DOHH2 (cell line): ENCODE data around the gene HIPK2.

Source experiments
- H3F3A ChIP-seq: fragments of 200-600 bp; sonication (generic), shearing (Covaris generic); 2 replicates; pipeline ENCODE4 v1.6.0; 2016; ENCODE audit warnings: antibody characterized with exemption, mild to moderate bottlenecking; ENCODE audit not compliant: control insufficient read depth, insufficient read depth
- H3K27ac ChIP-seq: fragments of 200-600 bp; sonication (generic); 2 replicates; pipeline ENCODE4 v1.5.1; 2014; ENCODE audit warnings: low read depth, mild to moderate bottlenecking, low read length, moderate library complexity
- H3K27me3 ChIP-seq: fragments of 200-600 bp; sonication (generic); 2 replicates; pipeline ENCODE4 v1.6.1; 2014; ENCODE audit warnings: mild to moderate bottlenecking, low read length, mixed read lengths; ENCODE audit not compliant: control insufficient read depth
- H3K36me3 ChIP-seq: fragments of 200-600 bp; sonication (generic); 2 replicates; pipeline ENCODE4 v1.6.1; 2014; ENCODE audit warnings: mild to moderate bottlenecking, low read length, moderate library complexity, mixed read lengths; ENCODE audit not compliant: control insufficient read depth
- H3K4me1 ChIP-seq: fragments of 200-600 bp; sonication (generic); 2 replicates; pipeline ENCODE4 v1.6.1; 2014; ENCODE audit warnings: mild to moderate bottlenecking, low read length, mixed read lengths; ENCODE audit not compliant: control insufficient read depth
- H3K4me2 ChIP-seq: fragments of 200-600 bp; sonication (generic); 2 replicates; pipeline ENCODE4 v1.6.0; 2014; ENCODE audit warnings: mild to moderate bottlenecking, low read length, moderate library complexity
- H3K4me3 ChIP-seq: fragments of 200-600 bp; sonication (generic); 2 replicates; pipeline ENCODE4 v1.5.1; 2014; ENCODE audit warnings: mild to moderate bottlenecking, low read length, mixed read lengths
- H3K79me2 ChIP-seq: fragments of 200-600 bp; sonication (generic); 2 replicates; pipeline ENCODE4 v1.6.1; 2014; ENCODE audit warnings: mild to moderate bottlenecking, low read length, mixed read lengths; ENCODE audit not compliant: control insufficient read depth
- H3K9me2 ChIP-seq: fragments of 200-600 bp; sonication (generic); replicated peaks from 2 replicates; pipeline ENCODE4 v1.6.1; 2014; ENCODE audit warnings: mild to moderate bottlenecking, low read length, mixed read lengths; ENCODE audit not compliant: control insufficient read depth
- H3K9me3 ChIP-seq: fragments of 200-600 bp; sonication (generic); 2 replicates; pipeline ENCODE4 v1.6.1; 2014; ENCODE audit warnings: antibody characterized with exemption, low read length, mixed read lengths; ENCODE audit not compliant: control insufficient read depth, insufficient read depth
- H4K20me1 ChIP-seq: fragments of 200-600 bp; sonication (generic); 2 replicates; pipeline ENCODE4 v1.6.0; 2014; ENCODE audit warnings: low read depth, mild to moderate bottlenecking, antibody characterized with exemption, low read length, moderate library complexity; ENCODE audit not compliant: control insufficient read depth, insufficient read depth
- EZH2phosphoT487 ChIP-seq: fragments of 200-600 bp; sonication (generic); IDR thresholded peaks from 2 replicates; pipeline ENCODE4 v1.6.1; 2017; ENCODE audit warnings: borderline replicate concordance, mild to moderate bottlenecking, antibody characterized with exemption, low read length, moderate library complexity, mixed read lengths
- TF ChIP-seq, protein P1 (sequence below): fragments of 200-600 bp; sonication (generic); IDR thresholded peaks from one replicate; pipeline ENCODE4 v1.5.1; 2014; ENCODE audit warnings: antibody characterized with exemption, mild to moderate bottlenecking, low read depth, low read length; ENCODE audit not compliant: poor library complexity, severe bottlenecking

HIPK2 gene

DNA sequence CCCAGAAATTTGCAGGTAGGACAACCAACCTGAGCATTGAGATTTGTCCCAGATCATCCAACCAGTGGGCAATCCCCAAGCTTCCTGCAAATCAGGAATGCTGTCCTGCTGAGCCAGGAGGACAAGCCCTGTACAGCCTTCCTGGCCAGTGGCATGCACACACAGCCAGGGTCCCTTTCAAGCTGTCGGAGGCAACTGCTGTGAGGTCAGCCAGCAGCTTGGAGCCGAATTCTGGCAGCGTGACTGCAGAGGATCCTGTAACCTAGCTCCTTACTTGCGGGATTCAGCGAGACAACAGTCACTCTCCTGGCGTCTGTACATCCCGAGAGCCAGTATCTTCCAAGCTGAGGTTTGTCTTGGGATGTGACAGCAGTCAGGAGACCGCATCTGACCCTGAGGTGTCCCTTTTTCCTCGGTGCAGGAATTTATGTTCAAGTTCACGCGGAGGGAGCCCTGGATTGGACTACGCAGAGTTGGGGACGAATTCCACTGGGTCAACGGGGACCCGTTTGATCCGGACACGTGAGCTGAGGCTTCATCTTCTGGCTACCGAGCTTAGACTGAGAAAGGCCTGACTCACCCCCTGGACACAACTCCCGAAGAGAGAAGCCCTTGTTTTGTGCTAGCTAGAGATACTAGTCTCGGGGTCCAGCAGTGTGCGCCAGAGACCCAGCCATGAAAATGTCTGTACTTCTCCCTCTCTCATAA is 236.0 kb downstream of the HIPK2 start:
- Histone ChIP-seq H3K4me1 (no peaks in the 10 kb centered on the region), H3K9me3 (no peaks in the 10 kb centered on the region), H3K79me2 (no peaks in the 10 kb centered on the region), H3K27me3 (no peaks in the 10 kb centered on the region), H3K9me2 (no peaks in the 10 kb centered on the region), H3F3A (no peaks in the 10 kb centered on the region), H3K4me3 (no peak overlapping the region), H3K27ac (no peak overlapping the region), H3K4me2 (no peak overlapping the region), H4K20me1 (no peaks in the 10 kb centered on the region), H3K36me3 (no peaks in the 10 kb centered on the region)
- TF ChIP-seq, protein P1, sequence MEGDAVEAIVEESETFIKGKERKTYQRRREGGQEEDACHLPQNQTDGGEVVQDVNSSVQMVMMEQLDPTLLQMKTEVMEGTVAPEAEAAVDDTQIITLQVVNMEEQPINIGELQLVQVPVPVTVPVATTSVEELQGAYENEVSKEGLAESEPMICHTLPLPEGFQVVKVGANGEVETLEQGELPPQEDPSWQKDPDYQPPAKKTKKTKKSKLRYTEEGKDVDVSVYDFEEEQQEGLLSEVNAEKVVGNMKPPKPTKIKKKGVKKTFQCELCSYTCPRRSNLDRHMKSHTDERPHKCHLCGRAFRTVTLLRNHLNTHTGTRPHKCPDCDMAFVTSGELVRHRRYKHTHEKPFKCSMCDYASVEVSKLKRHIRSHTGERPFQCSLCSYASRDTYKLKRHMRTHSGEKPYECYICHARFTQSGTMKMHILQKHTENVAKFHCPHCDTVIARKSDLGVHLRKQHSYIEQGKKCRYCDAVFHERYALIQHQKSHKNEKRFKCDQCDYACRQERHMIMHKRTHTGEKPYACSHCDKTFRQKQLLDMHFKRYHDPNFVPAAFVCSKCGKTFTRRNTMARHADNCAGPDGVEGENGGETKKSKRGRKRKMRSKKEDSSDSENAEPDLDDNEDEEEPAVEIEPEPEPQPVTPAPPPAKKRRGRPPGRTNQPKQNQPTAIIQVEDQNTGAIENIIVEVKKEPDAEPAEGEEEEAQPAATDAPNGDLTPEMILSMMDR, result no peak
- TF ChIP-seq EZH2phosphoT487, result no peak

DNA sequence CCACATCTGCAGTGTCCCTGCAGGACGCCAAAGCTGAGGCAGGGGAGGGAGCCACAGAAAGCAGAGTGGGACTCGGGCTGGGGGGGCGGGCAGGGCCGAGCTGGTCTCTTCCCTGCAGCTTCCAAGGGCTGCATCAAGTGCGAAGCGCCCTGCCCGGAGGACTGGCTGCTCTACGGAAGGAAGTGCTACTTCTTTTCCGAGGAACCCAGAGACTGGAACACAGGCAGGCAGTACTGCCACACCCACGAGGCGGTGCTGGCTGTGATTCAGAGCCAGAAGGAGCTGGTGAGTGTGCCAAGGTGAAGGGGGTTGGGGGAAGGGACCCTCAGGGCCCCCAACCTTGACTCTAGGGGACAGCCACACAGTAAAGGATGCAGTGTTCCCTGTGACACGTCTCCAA is 237.6 kb downstream of the HIPK2 start:
- Histone ChIP-seq H3F3A (no peaks in the 10 kb centered on the region), H3K79me2 (no peaks in the 10 kb centered on the region), H3K4me2 (no peak overlapping the region), H3K27me3 (no peaks in the 10 kb centered on the region), H3K4me3 (no peak overlapping the region), H3K9me2 (no peaks in the 10 kb centered on the region), H3K9me3 (no peaks in the 10 kb centered on the region), H3K4me1 (no peaks in the 10 kb centered on the region), H4K20me1 (no peaks in the 10 kb centered on the region), H3K27ac (no peak overlapping the region), H3K36me3 (no peaks in the 10 kb centered on the region)
- TF ChIP-seq, protein P1, result no peak
- TF ChIP-seq EZH2phosphoT487, result no peak

- Histone ChIP-seq H3K4me3 (no peak overlapping the region), H3F3A (no peaks in the 10 kb centered on the region), H3K79me2 (no peaks in the 10 kb centered on the region), H3K4me2 (no peak overlapping the region), H3K36me3 (no peaks in the 10 kb centered on the region), H3K27me3 (no peaks in the 10 kb centered on the region), H3K4me1 (no peaks in the 10 kb centered on the region), H3K9me3 (no peaks in the 10 kb centered on the region), H3K9me2 (no peaks in the 10 kb centered on the region), H4K20me1 (no peaks in the 10 kb centered on the region), H3K27ac (no peak overlapping the region)
- no peak for TF ChIP-seq EZH2phosphoT487
- TF ChIP-seq, protein P1, result no peak
Observed at GRCh38 chr7:139538881-139539635, 238.7 kb downstream of the HIPK2 start.
